GM21576 (cell line): ENCODE results near the gene PIK3C2B.

Experiments
- ATAC-seq: cut with Tn5 transposase; IDR thresholded peaks from one replicate; pipeline ENCODE4 v1.9.1; 2021; ENCODE audit warnings: mild to moderate bottlenecking, moderate library complexity; ENCODE audit not compliant: unreplicated experiment

Gene PIK3C2B

GRCh38 chr1:204478921-204479320 lies 15.7 kb downstream of the PIK3C2B start:
- ATAC-seq = no peak

GRCh38 chr1:204478172-204478899 lies 16.3 kb downstream of the PIK3C2B start:
- no peak for ATAC-seq

- no peak for ATAC-seq
These were observed 17.4 kb downstream of the PIK3C2B start for GRCh38 chr1:204477036-204477740.

DNA sequence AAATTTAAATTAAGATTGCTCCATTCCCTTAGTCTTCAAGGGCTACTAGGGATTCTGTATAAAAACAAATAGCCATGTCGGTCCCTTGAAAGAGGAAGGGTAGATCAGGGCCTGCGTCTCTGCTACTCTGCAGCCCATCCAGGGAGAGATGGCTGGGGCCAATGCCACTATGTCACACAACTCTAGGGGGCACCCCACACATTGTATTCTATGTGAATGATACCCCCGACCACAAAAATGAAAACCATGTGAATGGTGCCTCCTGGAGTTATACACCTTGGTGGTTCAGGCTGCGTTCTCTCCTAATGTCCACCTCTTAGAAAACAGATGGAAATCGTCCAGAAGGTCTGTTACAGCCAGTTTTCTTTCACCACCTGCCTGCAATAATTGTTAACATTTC lies 18.0 kb downstream of the PIK3C2B start:
- no peak for ATAC-seq

GRCh38 chr1:204475656-204476432 lies 18.8 kb downstream of the PIK3C2B start:
- ATAC-seq = no peak

DNA sequence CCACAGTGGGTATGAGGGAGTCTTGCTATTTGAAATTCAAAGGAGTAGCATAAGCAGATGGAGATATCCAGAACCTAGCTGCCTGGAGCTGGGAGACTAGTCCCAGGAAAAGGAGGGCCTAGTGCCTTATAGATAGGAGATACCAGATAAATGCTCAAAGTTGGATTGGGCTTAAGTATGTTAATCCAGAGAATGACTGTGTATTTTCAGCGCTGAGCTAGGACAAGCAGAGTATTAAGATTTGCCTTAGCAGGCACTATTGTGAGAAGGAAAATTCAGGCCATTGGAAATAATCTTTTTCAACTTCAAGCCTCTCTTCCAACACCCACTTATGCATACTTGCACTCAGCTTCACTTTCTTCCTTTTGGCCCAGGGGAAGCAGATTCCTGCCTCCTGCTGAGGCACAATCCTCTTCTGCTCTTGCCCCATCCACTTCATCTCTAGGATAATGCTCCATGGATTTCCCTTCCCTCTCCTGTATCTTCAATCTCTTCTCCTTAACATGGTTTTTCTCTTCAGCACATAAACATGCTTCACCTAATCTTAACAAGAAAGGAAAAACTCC lies 21.1 kb downstream of the PIK3C2B start:
- ATAC-seq = no peak

DNA sequence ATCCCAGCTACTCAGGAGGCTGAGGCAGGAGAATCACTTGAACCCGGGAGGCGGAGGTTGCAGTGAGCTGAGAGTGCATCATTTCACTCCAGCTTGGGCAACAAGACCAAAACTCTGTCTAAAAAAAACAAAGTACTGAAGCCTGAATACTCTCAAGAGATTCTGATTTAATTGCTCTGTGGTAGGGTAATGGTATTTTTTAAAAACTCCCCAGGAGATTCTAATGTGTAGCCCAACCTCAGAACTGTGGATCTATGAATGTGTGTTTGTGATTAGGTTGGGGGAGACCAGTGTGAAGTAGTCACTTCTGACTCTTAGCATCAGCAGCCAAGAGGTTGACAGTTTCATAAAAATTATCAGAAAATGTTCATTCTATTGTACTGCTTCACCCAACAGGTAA lies 21.9 kb downstream of the PIK3C2B start:
- no peak for ATAC-seq

DNA sequence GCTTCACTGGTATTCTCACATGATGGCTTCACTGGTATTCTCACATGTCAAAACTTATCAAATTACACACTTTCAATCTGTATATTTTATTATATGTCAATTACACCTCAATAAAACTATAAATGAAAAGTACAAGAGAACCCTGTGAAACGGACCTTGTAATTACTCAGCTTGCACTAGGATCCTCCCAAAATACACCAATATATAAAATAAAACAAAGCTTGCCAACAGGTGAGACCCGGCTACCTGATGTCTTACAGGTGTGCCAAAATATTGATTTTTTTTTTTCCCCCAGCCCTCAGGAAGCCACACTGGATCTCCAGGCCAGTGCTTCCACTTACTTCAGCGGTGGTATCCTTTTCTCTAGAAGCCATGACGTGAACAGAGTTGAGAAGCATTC lies 22.9 kb downstream of the PIK3C2B start:
- ATAC-seq = no peak

- ATAC-seq = no peak
These were observed 25.3 kb downstream of the PIK3C2B start for GRCh38 chr1:204469304-204469703.

GRCh38 chr1:204468766-204469302 lies 25.8 kb downstream of the PIK3C2B start:
- ATAC-seq = no peak

DNA sequence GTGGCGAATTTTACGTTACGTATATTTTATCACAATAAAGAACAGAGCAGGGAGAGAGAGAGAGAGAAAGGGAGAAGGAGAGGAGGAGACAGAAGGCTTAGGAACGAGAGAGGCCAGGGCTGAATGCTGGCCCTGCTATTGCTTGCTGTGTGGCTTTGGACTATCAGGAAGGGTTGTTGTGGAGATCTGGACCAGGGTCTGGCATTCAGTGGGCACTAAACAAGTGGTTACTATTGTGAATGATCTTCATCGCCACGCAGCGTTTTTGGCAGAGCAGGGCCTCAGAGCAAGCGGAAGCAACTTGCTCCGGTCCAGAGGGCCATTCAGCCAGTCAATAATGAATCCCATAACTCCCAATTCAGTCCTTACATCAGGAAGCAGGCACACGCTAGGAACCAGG lies 26.4 kb downstream of the PIK3C2B start:
- ATAC-seq = no peak

DNA sequence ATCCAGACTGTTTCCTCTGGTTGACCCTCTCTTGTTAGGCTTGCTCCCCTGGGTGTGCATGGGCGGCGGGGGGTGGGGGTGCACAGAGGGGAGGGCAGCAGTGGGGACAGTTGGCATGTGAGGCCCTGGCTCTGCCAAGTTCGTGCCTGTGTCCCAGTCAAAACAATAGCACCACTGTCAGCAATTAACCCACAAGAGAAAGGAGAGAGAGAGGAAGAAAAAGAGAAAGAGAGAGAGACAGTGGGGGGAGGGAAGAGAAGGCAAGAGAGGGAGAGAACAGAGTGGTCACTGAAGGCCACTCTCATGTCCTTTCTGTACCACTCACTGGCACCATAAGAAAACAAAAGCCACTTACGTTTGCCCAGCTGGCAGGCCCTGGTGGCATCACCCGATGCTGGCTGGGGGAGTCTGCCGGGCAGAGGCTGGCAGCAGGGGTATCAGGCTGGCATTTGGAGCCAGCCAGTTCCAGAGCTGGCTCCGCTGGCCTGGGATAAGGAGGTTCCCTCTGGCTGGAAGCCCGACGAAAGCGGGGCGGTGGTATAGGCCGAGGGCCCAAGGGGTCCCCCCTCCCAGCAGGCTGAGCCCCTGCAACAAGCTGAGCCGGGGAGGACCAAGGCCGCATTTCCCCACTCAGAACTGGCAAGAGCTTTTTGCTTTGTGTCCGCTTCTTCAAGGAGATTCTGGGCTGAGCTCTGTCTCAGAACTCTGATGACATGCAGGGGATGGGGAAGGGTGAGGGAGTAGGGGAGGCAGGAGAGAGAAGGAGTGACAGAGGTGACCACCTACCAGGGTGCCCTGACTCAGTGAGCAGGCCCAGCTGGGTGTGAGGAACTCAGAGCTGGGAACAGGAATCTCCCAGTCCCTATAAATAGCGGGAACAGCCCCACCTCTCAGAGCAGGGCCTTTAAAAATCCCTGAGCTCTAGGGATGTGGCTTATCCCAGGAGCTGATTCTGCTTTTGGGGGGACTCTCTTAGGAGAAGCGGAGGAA lies 27.9 kb downstream of the PIK3C2B start:
- ATAC-seq = no peak

DNA sequence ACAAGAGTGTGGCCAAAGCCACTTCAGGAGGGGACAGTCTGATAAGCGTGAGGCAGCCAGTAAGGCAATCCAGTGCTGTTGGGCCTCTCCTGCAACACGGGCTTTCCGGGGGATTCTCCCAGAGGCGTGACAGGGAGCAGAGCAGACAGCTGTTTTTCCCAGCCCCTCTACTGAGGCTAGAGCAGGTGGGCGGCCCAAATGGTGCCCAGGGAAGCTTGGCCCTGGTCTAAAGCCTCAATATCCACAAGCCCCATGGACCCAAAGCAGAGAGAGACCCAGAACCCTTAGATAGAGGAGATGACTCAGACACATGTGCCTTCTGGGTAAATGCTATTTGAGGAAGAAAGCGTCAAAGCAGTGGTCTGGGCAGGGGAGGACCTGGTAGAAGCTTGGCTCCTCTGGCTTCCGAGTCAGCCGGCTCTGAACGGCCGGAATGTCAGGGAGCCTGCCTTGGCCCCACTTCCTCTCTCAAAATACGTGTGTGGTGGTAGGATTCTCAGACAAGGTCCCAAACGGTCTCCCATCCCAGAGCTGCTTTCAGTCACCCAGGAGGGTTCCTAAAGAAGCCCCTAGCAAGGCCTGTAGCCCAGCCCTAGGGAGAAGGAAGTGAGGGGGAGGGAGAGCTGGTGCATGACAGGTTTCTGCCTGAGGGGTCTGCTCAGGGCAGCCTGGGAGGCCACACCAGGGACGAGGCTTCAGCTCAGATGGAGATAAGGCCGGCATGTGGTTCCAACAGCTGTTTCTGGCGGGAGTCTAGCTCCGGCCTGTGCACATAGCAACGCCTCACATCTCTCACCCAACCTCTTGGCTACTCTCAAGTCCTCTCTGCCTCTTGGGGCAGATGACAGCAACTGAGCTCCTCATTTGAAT lies 28.8 kb downstream of the PIK3C2B start:
- peak; percentile 64 for ATAC-seq

GRCh38 chr1:204464701-204465100 lies 29.9 kb downstream of the PIK3C2B start:
- ATAC-seq = no peak

DNA sequence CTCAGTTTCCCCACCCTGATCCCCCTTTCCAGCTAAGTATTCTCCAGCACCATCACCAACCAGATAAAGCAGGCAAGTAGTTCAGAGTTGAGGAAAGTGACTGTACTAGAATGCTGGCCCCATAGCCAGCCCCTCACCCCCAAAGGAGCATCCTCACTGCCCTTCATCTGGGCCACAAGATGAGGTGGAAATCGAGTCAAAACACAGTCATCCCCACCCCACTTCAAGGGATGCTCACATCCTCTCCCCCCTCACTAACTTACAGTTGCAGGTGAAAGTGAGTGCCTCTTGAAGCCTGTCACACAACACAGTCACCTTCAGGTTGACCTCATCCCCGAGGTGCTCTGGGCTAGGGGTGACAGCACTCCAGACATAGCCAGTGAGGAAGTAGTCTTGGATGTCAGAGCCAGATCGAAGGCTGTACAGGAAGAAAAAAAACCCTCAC lies 30.4 kb downstream of the PIK3C2B start:
- no peak for ATAC-seq

DNA sequence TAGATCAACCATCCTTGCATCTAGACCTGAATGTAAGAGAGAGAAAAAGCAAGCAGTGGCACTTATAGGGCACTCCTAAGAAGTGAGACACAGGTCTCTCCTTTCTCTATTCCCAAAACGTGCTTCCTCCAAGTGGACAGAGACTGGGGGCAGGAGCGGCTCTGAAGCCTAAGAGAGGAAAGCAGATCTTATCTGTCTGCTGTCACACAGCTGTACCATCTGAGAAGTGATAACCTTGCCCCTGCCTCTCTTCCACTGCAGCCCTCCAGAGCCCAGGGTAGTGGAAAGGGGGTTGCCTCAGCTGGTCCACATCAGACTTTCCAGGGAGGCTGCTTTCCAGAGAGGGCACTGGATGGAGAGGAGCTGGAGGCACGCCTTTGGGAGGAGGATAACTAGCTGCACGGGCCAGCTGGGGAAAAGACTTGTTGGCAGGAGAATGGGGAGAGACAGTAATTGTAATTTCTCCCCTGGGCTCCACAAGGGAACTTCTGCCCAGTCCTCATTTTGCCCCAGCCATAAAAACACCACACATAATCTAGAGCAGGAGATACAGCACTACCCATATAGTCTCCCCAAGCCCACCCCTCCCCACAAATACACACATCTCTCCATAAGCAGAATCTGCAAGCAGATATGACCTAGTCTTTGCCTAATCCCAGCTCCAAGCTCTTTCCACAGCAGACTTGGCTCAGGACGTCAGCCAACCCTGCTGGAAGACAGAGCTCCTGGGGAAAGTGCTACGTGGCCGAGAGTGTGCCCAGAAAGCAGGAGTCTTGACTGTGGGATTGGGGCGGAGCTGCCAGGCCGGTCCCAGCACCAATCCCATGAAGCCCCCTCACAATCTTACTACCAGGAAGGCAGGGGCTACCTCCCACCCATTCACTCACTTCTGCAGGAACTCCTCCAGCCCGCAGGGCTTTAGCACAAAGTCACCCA lies 31.2 kb downstream of the PIK3C2B start:
- ATAC-seq = no peak

DNA sequence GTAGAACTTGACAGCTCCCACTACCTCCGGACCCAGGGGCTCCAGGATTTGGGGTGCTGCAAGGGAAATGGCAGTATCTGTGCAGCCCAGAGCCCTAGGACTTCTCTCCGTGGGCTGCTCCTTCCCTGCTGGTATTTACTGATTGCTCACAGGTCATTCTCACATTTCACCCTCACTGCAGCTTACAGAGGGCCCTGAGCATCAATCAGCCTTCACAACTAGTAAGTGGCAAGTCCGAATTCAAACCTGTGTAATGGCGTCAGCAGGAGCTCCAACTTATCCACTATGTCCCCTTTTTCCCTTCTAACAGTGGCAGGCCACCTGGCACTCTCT lies 32.4 kb downstream of the PIK3C2B start:
- no peak for ATAC-seq
